ENCODE data around the gene NMNAT2. TPM values are rescaled to one million over a fixed set of nuclear protein-coding genes. Genes with fewer than 3 reads are reported as not detected.

The NMNAT2 gene
- total and polyA plus RNA-seq, 2 donors from 2014 or later: 0.17 to 2.0 TPM

GRCh38 chr1:183296782-183297181 is 121.4 kb downstream of the NMNAT2 start:
- DNase-seq (no peak), FAIRE-seq (no peak)
- TF ChIP-seq, protein P1, sequence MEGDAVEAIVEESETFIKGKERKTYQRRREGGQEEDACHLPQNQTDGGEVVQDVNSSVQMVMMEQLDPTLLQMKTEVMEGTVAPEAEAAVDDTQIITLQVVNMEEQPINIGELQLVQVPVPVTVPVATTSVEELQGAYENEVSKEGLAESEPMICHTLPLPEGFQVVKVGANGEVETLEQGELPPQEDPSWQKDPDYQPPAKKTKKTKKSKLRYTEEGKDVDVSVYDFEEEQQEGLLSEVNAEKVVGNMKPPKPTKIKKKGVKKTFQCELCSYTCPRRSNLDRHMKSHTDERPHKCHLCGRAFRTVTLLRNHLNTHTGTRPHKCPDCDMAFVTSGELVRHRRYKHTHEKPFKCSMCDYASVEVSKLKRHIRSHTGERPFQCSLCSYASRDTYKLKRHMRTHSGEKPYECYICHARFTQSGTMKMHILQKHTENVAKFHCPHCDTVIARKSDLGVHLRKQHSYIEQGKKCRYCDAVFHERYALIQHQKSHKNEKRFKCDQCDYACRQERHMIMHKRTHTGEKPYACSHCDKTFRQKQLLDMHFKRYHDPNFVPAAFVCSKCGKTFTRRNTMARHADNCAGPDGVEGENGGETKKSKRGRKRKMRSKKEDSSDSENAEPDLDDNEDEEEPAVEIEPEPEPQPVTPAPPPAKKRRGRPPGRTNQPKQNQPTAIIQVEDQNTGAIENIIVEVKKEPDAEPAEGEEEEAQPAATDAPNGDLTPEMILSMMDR (IDR thresholded peaks at IDR 0.05; ENCODE audit: borderline replicate concordance, extremely low read depth, insufficient read depth): no peak
- intact Hi-C loops (cut with DNase I): no loop called here
- no peak overlapping the region for H3K27ac ChIP-seq (ENCODE audit: low read depth in 2 of 2, low read length in 2 of 2)
- no peaks in the 10 kb centered on the region for H3K36me3 ChIP-seq (ENCODE audit: control insufficient read depth in 2 of 3, insufficient read depth in 3 of 3, low read length in 3 of 3)
- H3K27me3 ChIP-seq (ENCODE audit: control insufficient read depth, insufficient read depth, low read length): no peaks in the 10 kb centered on the region
- no peaks in the 10 kb centered on the region for H3K9me3 ChIP-seq (ENCODE audit: control insufficient read depth in 2 of 3, insufficient read depth in 1 of 3, low read length in 3 of 3)
- H3K9ac ChIP-seq (ENCODE audit: low read length in 3 of 3): no peak overlapping the region
- H3K4me3 ChIP-seq (ENCODE audit: low read length in 3 of 3): no peak overlapping the region
- H3K4me1 ChIP-seq (ENCODE audit: control insufficient read depth in 2 of 3, insufficient read depth in 2 of 3, low read depth in 1 of 3, low read length in 3 of 3): no peaks in the 10 kb centered on the region

- DNase-seq (no peak), FAIRE-seq (no peak)
- Histone ChIP-seq H3K27me3 (ENCODE audit: control insufficient read depth, insufficient read depth, low read length) (no peaks in the 10 kb centered on the region), H3K4me3 (ENCODE audit: low read length in 3 of 3) (no peak overlapping the region), H3K36me3 (ENCODE audit: control insufficient read depth in 2 of 3, insufficient read depth in 3 of 3, low read length in 3 of 3) (no peaks in the 10 kb centered on the region), H3K27ac (ENCODE audit: low read depth in 2 of 2, low read length in 2 of 2) (no peak overlapping the region), H3K4me1 (ENCODE audit: control insufficient read depth in 2 of 3, insufficient read depth in 2 of 3, low read depth in 1 of 3, low read length in 3 of 3) (no peaks in the 10 kb centered on the region), H3K9me3 (ENCODE audit: control insufficient read depth in 2 of 3, insufficient read depth in 1 of 3, low read length in 3 of 3) (no peaks in the 10 kb centered on the region), H3K9ac (ENCODE audit: low read length in 3 of 3) (no peak overlapping the region)
- TF ChIP-seq, protein P1 (IDR thresholded peaks at IDR 0.05; ENCODE audit: borderline replicate concordance, extremely low read depth, insufficient read depth): no peak
- intact Hi-C loops (cut with DNase I): no loop called here
Observed at GRCh38 chr1:183295521-183295920, 122.7 kb downstream of the NMNAT2 start.

GRCh38 chr1:183293876-183294275 is 124.3 kb downstream of the NMNAT2 start:
- intact Hi-C loops (cut with DNase I): no loop called here

More at GRCh38 chr1:183293876-183294275, 124.3 kb downstream of the NMNAT2 start:
- Histone ChIP-seq H3K9ac (ENCODE audit: low read length in 3 of 3) (no peak overlapping the region), H3K9me3 (ENCODE audit: control insufficient read depth in 2 of 3, insufficient read depth in 1 of 3, low read length in 3 of 3) (no peaks in the 10 kb centered on the region), H3K4me1 (ENCODE audit: control insufficient read depth in 2 of 3, insufficient read depth in 2 of 3, low read depth in 1 of 3, low read length in 3 of 3) (no peaks in the 10 kb centered on the region), H3K27me3 (ENCODE audit: control insufficient read depth, insufficient read depth, low read length) (no peaks in the 10 kb centered on the region), H3K27ac (ENCODE audit: low read depth in 2 of 2, low read length in 2 of 2) (no peak overlapping the region), H3K4me3 (ENCODE audit: low read length in 3 of 3) (no peak overlapping the region), H3K36me3 (ENCODE audit: control insufficient read depth in 2 of 3, insufficient read depth in 3 of 3, low read length in 3 of 3) (no peaks in the 10 kb centered on the region)
- FAIRE-seq (no peak), DNase-seq (no peak)
- TF ChIP-seq, protein P1 (IDR thresholded peaks at IDR 0.05; ENCODE audit: borderline replicate concordance, extremely low read depth, insufficient read depth): no peak
